Measurements from ENCODE around the gene AREG.

- TF ChIP-seq SP1 (IDR thresholded peaks at IDR 0.05) (no peak), CTBP1 (IDR thresholded peaks at IDR 0.05; ENCODE audit: borderline replicate concordance) (no peak), SUZ12 (IDR thresholded peaks at IDR 0.05) (no peak), TARDBP (IDR thresholded peaks at IDR 0.05) (no peak), ZNF384 (IDR thresholded peaks at IDR 0.05) (no peak), FOXA1 (IDR thresholded peaks at IDR 0.05) (no peak), ELF4 (IDR thresholded peaks at IDR 0.05) (no peak), PKNOX1 (IDR thresholded peaks at IDR 0.05) (no peak), L3MBTL2 (conservative IDR thresholded peaks at IDR 0.05) (no peak), FOXK2 (IDR thresholded peaks at IDR 0.05) (no peak), HDGF (IDR thresholded peaks at IDR 0.05; ENCODE audit: borderline replicate concordance) (no peak), ARNT (IDR thresholded peaks at IDR 0.05) (no peak), LEF1 (IDR thresholded peaks at IDR 0.05; ENCODE audit: borderline replicate concordance) (no peak)
Measured at GRCh38 chr4:74464291-74464690, 19.4 kb downstream of the AREG start.
